ENCODE results near the gene ADRA2C.

DNA sequence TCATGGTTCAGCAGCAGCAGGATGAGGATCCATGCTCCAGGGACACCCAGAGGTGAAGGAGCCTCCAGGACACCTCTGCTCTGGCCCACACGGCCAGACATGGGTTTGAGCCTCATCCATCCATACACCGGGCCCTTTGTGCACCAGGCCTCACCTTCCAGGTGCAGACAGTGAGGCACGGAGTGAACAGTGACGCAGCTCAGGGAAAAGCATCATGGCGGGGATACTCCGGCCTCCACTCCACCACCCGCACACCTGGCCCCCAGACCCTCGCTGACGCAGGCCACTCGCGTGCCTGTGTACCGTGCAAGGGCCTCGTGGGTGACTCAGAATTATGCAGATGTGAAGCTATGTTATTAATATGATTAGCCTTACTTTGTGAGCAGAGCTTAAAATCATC lies 33.3 kb downstream of the ADRA2C start:
- TF ChIP-seq, protein P1, sequence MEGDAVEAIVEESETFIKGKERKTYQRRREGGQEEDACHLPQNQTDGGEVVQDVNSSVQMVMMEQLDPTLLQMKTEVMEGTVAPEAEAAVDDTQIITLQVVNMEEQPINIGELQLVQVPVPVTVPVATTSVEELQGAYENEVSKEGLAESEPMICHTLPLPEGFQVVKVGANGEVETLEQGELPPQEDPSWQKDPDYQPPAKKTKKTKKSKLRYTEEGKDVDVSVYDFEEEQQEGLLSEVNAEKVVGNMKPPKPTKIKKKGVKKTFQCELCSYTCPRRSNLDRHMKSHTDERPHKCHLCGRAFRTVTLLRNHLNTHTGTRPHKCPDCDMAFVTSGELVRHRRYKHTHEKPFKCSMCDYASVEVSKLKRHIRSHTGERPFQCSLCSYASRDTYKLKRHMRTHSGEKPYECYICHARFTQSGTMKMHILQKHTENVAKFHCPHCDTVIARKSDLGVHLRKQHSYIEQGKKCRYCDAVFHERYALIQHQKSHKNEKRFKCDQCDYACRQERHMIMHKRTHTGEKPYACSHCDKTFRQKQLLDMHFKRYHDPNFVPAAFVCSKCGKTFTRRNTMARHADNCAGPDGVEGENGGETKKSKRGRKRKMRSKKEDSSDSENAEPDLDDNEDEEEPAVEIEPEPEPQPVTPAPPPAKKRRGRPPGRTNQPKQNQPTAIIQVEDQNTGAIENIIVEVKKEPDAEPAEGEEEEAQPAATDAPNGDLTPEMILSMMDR (IDR thresholded peaks at IDR 0.05; ENCODE audit: low read depth, low read length, poor library complexity, severe bottlenecking), result no peak
- no peak for TF ChIP-seq EZH2phosphoT487 (IDR thresholded peaks at IDR 0.05; ENCODE audit: borderline replicate concordance, low read length)
